Measurements from ENCODE around the gene SWAP70. TPM values are rescaled to one million over a fixed set of nuclear protein-coding genes. Genes with fewer than 3 reads are reported as not detected.
A peak's percentile ranks its signal among the peaks of the same experiment; 100 is the strongest.

Gene SWAP70
- total RNA-seq, 1 experiment from 2014 or later: 13.0 TPM

DNA sequence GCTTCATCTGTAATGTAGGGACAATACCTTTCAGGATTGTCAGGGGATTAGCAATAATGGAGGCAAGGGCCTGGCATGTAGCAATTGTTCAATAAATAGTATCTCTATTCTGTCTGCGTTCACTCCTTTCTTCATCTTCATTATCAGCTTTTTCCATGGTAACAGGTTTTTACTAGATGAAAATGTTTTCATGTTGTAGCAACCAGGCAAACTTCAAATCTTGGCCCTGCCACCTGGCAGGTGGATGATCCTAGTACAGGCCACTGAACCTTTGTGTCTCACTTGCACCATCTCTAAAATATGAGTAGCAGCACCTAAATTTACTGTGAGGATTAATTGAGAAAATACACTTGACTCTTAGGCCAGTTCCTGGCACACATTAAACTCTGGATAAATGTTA lies 83.4 kb downstream of the SWAP70 start:
- Mint-ChIP-seq H3K27ac (ENCODE audit: low read depth, unreplicated experiment) (no peak overlapping the region), H3K4me1 (ENCODE audit: insufficient read depth, unreplicated experiment) (no peaks in the 10 kb centered on the region), H3K36me3 (ENCODE audit: insufficient read depth, unreplicated experiment) (peaks cover 21% of the 10 kb centered on the region), H3K4me3 (ENCODE audit: unreplicated experiment) (no peak overlapping the region), H3K27me3 (ENCODE audit: insufficient read depth, unreplicated experiment) (no peaks in the 10 kb centered on the region), H3K9me3 (ENCODE audit: unreplicated experiment) (no peaks in the 10 kb centered on the region)
- CTCF ChIA-PET: interaction anchor here (0.6 to 4.7 kb wide), 15 partner anchors 9 to 585 kb away, joined by 3 to 44 read pairs (median 7); no protein-coding TSS in a partner anchor
- POLR2A ChIA-PET: interaction anchor here (0.8 to 5.6 kb wide), 4 partner anchors 11 to 178 kb away, joined by 3 to 35 read pairs (median 10); no protein-coding TSS in a partner anchor
- TF ChIP-seq, protein P1, sequence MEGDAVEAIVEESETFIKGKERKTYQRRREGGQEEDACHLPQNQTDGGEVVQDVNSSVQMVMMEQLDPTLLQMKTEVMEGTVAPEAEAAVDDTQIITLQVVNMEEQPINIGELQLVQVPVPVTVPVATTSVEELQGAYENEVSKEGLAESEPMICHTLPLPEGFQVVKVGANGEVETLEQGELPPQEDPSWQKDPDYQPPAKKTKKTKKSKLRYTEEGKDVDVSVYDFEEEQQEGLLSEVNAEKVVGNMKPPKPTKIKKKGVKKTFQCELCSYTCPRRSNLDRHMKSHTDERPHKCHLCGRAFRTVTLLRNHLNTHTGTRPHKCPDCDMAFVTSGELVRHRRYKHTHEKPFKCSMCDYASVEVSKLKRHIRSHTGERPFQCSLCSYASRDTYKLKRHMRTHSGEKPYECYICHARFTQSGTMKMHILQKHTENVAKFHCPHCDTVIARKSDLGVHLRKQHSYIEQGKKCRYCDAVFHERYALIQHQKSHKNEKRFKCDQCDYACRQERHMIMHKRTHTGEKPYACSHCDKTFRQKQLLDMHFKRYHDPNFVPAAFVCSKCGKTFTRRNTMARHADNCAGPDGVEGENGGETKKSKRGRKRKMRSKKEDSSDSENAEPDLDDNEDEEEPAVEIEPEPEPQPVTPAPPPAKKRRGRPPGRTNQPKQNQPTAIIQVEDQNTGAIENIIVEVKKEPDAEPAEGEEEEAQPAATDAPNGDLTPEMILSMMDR (IDR thresholded peaks at IDR 0.05; ENCODE audit: unreplicated experiment): no peak
- BruUV-seq (replicated peaks): no TSS peak
- intact Hi-C loops (cut with micrococcal nuclease): no loop called here
- no peak for DNase-seq (ENCODE audit: unreplicated experiment)

DNA sequence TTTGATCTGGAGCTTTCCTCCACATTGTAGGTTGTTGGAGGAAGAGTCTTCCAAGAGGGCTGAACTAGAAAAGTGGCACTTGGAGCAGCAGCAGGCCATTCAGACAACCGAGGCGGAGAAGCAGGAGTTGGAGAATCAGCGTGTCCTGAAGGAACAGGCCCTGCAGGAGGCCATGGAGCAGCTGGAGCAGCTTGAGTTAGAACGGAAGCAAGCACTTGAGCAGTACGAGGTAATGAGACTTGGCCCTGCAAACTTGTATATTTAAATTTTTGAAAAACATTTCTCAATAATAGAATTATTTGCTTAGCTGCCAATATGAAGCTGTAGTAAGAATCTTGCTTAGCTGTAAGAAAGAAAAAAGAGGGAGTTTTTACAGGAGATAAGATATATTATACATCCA lies 84.0 kb downstream of the SWAP70 start:
- Mint-ChIP-seq H3K36me3 (ENCODE audit: insufficient read depth, unreplicated experiment) (peaks cover 17% of the 10 kb centered on the region), H3K27ac (ENCODE audit: low read depth, unreplicated experiment) (no peak overlapping the region), H3K27me3 (ENCODE audit: insufficient read depth, unreplicated experiment) (no peaks in the 10 kb centered on the region), H3K4me3 (ENCODE audit: unreplicated experiment) (no peak overlapping the region), H3K9me3 (ENCODE audit: unreplicated experiment) (no peaks in the 10 kb centered on the region), H3K4me1 (ENCODE audit: insufficient read depth, unreplicated experiment) (no peaks in the 10 kb centered on the region)
- TF ChIP-seq, protein P1 (IDR thresholded peaks at IDR 0.05; ENCODE audit: unreplicated experiment): no peak
- intact Hi-C loops (cut with micrococcal nuclease): loop anchor here (1.0 to 2.0 kb wide), 4 partner anchors 84 to 213 kb away; partner anchors contain the start of gene SWAP70
- no peak for DNase-seq (ENCODE audit: unreplicated experiment)
- CTCF ChIA-PET: interaction anchor here (0.6 to 4.7 kb wide), 24 partner anchors 9 to 584 kb away, joined by 3 to 44 read pairs (median 5); no protein-coding TSS in a partner anchor
- POLR2A ChIA-PET: interaction anchor here (0.8 to 5.6 kb wide), 6 partner anchors 10 to 179 kb away, joined by 3 to 35 read pairs (median 8); partner anchors contain the start of gene WEE1
- no TSS peak for BruUV-seq (replicated peaks)

DNA sequence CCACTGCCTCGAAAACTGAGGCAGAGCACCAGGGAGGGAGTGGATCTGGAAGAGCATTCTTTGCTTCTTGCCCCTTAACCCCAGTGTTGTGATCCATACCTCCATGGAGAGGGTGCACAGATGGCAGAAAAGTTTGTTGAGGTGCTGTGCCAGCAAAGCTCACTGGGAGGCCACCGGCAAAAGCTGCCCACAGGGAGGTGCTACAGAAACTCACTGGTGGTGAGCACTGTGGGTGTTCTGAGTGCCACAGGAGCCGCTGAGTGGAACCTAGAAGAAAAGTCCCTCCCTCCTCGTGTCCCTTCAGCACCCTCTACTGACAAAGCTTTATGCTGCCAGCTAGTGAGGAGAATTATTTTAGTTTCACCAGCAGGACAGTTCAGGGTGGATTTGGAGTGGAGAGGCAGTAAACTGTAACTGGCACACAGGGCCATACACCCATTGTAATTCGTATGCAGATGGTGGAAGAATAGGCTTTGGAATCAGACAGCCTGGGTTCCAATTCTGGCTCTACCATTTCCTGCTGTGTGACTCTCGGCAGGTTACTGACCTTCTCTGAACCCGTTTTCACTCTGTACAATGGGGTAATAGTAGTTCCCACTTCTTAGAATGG lies 84.6 kb downstream of the SWAP70 start:
- CTCF ChIA-PET: interaction anchor here (0.6 to 4.7 kb wide), 28 partner anchors 8 to 584 kb away, joined by 3 to 44 read pairs (median 4); no protein-coding TSS in a partner anchor
- Mint-ChIP-seq H3K4me1 (ENCODE audit: insufficient read depth, unreplicated experiment) (peaks cover 6% of the 10 kb centered on the region), H3K4me3 (ENCODE audit: unreplicated experiment) (no peak overlapping the region), H3K27ac (ENCODE audit: low read depth, unreplicated experiment) (no peak overlapping the region), H3K9me3 (ENCODE audit: unreplicated experiment) (no peaks in the 10 kb centered on the region), H3K27me3 (ENCODE audit: insufficient read depth, unreplicated experiment) (no peaks in the 10 kb centered on the region), H3K36me3 (ENCODE audit: insufficient read depth, unreplicated experiment) (peaks cover 17% of the 10 kb centered on the region)
- DNase-seq (ENCODE audit: unreplicated experiment): peak; percentile 75
- TF ChIP-seq, protein P1 (IDR thresholded peaks at IDR 0.05; ENCODE audit: unreplicated experiment): peak; percentile 90
- intact Hi-C loops (cut with micrococcal nuclease): loop anchor here (1.0 to 2.0 kb wide), 4 partner anchors 84 to 214 kb away; partner anchors contain the start of gene SWAP70
- no TSS peak for BruUV-seq (replicated peaks)
- POLR2A ChIA-PET: interaction anchor here (1.1 to 5.6 kb wide), 7 partner anchors 10 to 180 kb away, joined by 5 to 35 read pairs (median 9); partner anchors contain the start of gene WEE1

DNA sequence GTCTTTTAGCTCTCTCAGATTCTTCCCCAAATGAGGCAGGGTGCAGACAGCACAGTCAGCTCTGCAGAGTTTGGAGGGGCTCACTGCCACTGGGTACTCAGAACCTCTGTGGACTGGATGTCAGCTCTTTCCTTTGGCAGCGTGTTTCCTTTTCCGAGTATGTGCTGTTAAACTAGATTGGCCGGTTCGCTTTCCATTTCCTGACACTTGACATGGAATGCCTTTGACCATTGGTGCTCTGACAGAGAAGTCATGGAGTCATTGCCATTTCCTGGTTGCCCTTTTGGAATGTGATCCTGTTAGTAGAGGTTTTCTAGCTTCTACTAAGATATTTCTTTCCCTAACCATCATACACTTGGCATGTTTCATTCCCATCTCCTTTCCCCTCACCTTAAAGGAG lies 86.7 kb downstream of the SWAP70 start:
- BruUV-seq (replicated peaks): no TSS peak
- ChIA-PET CTCF (interaction anchor here (0.6 to 4.7 kb wide), 7 partner anchors 72 to 553 kb away, joined by 3 to 44 read pairs (median 3); no protein-coding TSS in a partner anchor), POLR2A (interaction anchor here (0.7 to 5.6 kb wide), 7 partner anchors 10 to 290 kb away, joined by 3 to 35 read pairs (median 3); partner anchors contain the start of gene WEE1)
- Mint-ChIP-seq H3K9me3 (ENCODE audit: unreplicated experiment) (no peaks in the 10 kb centered on the region), H3K27ac (ENCODE audit: low read depth, unreplicated experiment) (no peak overlapping the region), H3K4me1 (ENCODE audit: insufficient read depth, unreplicated experiment) (peaks cover 18% of the 10 kb centered on the region), H3K27me3 (ENCODE audit: insufficient read depth, unreplicated experiment) (no peaks in the 10 kb centered on the region), H3K36me3 (ENCODE audit: insufficient read depth, unreplicated experiment) (peaks cover 17% of the 10 kb centered on the region), H3K4me3 (ENCODE audit: unreplicated experiment) (no peak overlapping the region)
- TF ChIP-seq, protein P1 (IDR thresholded peaks at IDR 0.05; ENCODE audit: unreplicated experiment): no peak
- no peak for DNase-seq (ENCODE audit: unreplicated experiment)
- intact Hi-C loops (cut with micrococcal nuclease): loop anchor here (10.0 kb wide), 1 partner anchor 454 kb away; no protein-coding TSS in a partner anchor
